NB4 (cell line): ENCODE results near the gene CNPY1.
"Not testable (repeated sequence)": the region's sequence is repeated elsewhere in the genome, so short reads cannot be mapped to it uniquely, and the experiment has no call there.

Source experiments
- DNase-seq: peaks from one replicate; pipeline ENCODE4 v3.0.0; 2010; ENCODE audit warnings: low read depth
- H3K4me3 ChIP-seq: one replicate; pipeline ENCODE4 v1.5.1; 2011; ENCODE audit warnings: mild to moderate bottlenecking, low read depth, low read length, moderate library complexity
- MYC ChIP-seq: IDR thresholded peaks from 2 replicates; pipeline ENCODE4 v1.6.1; 2011; ENCODE audit warnings: low read depth, low read length
- POLR2A ChIP-seq: IDR thresholded peaks from 2 replicates; pipeline ENCODE4 v1.6.1; 2011; ENCODE audit warnings: mild to moderate bottlenecking; ENCODE audit not compliant: insufficient read length; ENCODE audit errors: extremely low read depth
- TF ChIP-seq, protein P1 (sequence below): IDR thresholded peaks from 2 replicates; pipeline ENCODE4 v1.6.1; 2011; ENCODE audit warnings: low read depth, low read length
- TF ChIP-seq, protein P2 (sequence below): IDR thresholded peaks from one replicate; pipeline ENCODE4 v1.5.1; 2012; ENCODE audit warnings: low read depth, low read length

CNPY1 gene

DNA sequence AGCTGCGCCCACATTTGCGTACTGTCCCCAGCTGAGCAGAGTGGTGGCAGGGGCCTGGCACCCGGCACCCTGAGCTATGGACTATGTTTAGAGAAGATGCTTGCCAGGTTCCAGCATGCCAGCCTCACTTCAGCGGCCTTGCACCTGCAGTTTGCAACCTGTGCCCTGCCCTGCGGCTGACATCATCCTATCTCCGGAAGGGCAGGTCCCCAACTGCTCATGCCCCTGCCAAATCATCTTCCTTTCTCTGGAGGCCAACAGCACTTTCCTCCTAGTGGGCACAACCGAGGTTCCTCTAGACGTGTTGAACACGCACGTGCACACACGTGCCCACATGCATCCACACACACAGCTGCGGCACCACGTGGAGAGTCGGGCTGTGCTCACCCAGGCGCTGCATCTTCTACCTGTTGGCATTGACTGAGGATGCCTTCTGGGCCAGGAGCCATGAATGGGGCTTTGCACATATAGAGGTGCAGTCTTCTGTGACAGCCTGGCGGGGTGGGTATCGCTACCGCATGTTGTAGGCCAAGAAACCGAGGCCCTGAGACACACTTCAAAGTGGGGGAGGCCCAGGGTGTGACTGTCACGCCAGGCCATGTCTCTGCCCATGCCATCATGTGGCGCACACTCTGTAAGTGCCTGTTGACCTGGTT lies 24.5 kb downstream of the CNPY1 start:
- no peak overlapping the region for H3K4me3 ChIP-seq
- DNase-seq: no peak
- TF ChIP-seq, protein P1, sequence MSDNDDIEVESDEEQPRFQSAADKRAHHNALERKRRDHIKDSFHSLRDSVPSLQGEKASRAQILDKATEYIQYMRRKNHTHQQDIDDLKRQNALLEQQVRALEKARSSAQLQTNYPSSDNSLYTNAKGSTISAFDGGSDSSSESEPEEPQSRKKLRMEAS: no peak
- TF ChIP-seq MYC (no peak), POLR2A (no peak)
- TF ChIP-seq, protein P2, sequence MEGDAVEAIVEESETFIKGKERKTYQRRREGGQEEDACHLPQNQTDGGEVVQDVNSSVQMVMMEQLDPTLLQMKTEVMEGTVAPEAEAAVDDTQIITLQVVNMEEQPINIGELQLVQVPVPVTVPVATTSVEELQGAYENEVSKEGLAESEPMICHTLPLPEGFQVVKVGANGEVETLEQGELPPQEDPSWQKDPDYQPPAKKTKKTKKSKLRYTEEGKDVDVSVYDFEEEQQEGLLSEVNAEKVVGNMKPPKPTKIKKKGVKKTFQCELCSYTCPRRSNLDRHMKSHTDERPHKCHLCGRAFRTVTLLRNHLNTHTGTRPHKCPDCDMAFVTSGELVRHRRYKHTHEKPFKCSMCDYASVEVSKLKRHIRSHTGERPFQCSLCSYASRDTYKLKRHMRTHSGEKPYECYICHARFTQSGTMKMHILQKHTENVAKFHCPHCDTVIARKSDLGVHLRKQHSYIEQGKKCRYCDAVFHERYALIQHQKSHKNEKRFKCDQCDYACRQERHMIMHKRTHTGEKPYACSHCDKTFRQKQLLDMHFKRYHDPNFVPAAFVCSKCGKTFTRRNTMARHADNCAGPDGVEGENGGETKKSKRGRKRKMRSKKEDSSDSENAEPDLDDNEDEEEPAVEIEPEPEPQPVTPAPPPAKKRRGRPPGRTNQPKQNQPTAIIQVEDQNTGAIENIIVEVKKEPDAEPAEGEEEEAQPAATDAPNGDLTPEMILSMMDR: no peak

DNA sequence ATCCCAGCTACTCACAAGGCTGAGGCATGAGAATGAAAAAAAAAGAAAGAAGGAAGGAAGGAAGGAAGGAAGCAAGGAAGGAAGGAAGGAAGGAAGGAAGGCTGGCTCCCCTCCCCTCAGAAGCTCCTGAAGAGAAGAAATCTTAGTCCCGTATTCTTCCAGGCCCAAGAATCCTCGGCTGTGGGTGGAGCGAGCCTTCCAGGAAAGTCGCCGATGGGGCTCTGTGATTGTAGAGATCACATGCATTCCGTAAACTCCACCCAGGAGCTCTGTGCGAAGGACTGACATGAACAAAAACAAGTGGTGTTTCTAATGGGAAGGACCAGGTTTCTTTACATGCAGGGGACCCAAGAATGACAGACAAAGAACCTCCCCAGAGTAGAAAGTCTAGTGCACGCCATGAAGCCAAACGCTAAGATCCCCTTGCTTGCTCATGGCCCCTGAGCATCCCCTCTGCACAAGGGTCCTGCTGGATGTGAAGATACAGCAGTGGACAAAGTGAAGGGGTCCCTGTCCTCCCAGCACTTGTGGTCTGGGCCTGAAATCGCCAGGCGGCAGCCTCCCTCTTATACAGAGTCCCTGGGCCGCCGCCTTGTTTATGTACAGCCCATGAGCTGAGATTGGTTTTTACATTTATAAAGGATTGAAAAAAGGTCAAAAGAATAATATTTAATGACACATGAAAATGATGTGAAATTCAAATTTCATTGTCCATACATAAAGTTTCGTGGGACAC lies 25.2 kb downstream of the CNPY1 start:
- no peak overlapping the region for H3K4me3 ChIP-seq
- TF ChIP-seq MYC (no peak), POLR2A (no peak)
- TF ChIP-seq, protein P2: no peak
- TF ChIP-seq, protein P1: no peak
- DNase-seq: no peak

DNA sequence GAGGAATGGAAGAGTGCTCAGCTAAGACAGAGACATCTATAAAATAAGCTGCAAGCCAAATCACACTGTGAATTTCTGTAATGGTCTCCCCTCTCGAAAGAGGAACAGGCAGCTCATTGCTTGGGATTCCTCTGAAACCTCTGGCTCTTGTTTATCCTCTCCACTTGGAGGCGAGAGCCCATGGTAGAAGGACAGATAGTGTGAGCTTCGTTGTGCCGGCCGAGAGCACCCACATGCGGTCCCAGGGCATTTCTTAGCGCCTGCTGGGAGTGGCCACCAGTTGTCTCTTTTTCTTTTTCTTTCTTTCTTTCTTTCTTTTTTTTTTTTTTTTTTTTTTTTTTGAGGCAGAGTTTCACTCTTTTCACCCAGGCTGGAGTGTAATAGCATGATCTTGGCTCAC lies 26.2 kb downstream of the CNPY1 start:
- no peak for DNase-seq
- no peak for TF ChIP-seq POLR2A
- TF ChIP-seq, protein P2: no peak
- TF ChIP-seq, protein P1: no peak
- H3K4me3 ChIP-seq: no peak overlapping the region

DNA sequence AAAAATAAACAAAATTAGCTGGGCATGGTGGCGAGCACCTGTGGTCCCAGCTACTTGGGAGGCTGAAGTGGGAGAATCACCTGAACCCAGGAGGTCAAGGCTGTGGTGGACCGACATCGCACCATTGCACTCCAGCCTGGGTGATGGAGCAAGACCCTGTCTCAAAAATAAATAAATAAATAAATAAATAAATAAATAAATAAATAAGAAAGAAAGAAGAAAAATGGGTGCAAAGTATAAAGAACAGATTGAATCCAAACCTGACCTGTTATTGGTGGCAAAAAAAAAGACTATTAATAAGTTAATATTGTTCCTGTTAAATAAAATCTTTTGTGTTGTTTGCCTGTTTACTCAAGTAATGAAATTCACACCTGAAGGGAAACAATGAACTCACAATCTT lies 27.0 kb downstream of the CNPY1 start:
- not testable (repeated sequence) for DNase-seq, H3K4me3 ChIP-seq

DNA sequence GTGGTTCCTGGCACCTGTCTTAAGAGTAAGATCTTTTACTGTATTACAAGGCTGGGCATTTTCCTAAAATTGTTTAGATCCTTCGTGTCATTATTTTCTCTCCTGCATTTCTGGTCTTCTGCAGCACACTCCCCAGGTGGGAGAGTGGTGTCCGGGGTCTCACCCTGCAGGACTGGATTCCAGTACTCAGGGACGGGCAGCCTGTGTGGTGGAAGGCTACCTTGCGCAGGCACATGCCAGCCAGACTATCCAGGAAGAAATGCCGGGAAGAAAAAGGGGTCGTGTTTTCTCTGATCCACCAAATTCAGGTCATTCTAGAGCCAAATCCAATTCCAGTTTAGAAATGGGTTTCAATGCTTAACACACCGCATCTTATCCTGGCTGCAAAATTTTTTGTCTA lies 27.7 kb downstream of the CNPY1 start:
- TF ChIP-seq, protein P1: no peak
- TF ChIP-seq, protein P2: no peak
- no peak for TF ChIP-seq MYC
- TF ChIP-seq POLR2A: no peak
- DNase-seq: no peak
- no peak overlapping the region for H3K4me3 ChIP-seq

DNA sequence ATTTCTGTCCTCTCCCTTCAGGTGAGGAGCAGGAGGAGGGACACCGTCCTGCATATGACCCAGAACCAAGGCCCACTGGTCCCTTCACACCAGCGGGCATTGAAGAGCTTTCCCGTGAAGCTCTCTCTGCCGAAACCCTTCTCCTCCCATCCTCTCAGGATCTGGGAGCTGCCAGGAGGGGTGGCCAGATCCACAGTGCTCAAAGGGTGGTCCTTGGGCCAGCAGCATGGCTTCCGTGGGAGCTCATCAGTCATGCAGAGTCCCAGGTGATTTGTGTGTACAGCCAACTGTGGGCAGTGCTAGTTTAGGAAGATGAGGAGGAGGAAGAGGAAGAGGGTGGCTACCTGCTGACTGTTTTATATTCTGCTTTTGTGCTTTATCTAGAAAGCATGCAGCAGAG lies 28.4 kb downstream of the CNPY1 start:
- DNase-seq: no peak
- H3K4me3 ChIP-seq: no peak overlapping the region
- TF ChIP-seq, protein P2: no peak
- TF ChIP-seq, protein P1: no peak
- no peak for TF ChIP-seq POLR2A
- no peak for TF ChIP-seq MYC
